ENCODE data around the gene MYZAP.

DNA sequence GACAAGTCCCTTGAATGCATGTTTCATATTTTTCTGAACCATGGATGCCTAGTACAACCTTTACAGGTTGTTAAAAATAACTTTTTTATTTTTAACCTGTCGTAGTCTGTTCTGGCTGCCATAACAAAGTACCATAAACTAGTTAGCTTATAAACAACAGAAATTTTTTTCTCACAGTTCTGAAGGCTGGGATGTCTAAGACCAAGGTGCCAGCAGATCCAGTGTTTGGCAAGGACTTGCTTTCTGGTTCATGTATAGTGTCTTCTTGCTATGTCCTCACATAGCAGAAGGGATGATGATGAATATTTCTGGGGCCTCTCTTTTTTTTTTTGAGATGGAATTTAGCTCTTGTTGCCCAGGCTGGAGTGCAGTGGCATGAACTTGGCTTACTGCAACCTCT, 91.8 kb downstream of the MYZAP start:
- no peak for TF ChIP-seq POLR2AphosphoS5 (IDR thresholded peaks at IDR 0.05; ENCODE audit: low read depth)
- TF ChIP-seq GABPA (IDR thresholded peaks at IDR 0.05; ENCODE audit: low read depth) = no peak

Data from HL-60 (cell line).